Measurements from ENCODE around the gene IL1RAPL1.
"Not testable (repeated sequence)": the region's sequence is repeated elsewhere in the genome, so short reads cannot be mapped to it uniquely, and the experiment has no call there.

IL1RAPL1 gene

GRCh38 chrX:28988246-28988645 is 401.0 kb downstream of the IL1RAPL1 start:
- DNase-seq: no peak

- peak; percentile 34 for DNase-seq
Measured at GRCh38 chrX:28997706-28998463, 410.6 kb downstream of the IL1RAPL1 start.

- no peak for DNase-seq
Measured at GRCh38 chrX:28998609-28999135, 411.4 kb downstream of the IL1RAPL1 start.

- no peak for DNase-seq
Measured at GRCh38 chrX:29012867-29013266, 425.6 kb downstream of the IL1RAPL1 start.

- no peak for DNase-seq
Measured at GRCh38 chrX:29023207-29023606, 436.0 kb downstream of the IL1RAPL1 start.

GRCh38 chrX:29024871-29025270 is 437.6 kb downstream of the IL1RAPL1 start:
- DNase-seq: no peak

- DNase-seq: no peak
Measured at GRCh38 chrX:29039501-29039900, 452.3 kb downstream of the IL1RAPL1 start.

GRCh38 chrX:29040160-29040559 is 452.9 kb downstream of the IL1RAPL1 start:
- DNase-seq: no peak

GRCh38 chrX:29042341-29042740 is 455.1 kb downstream of the IL1RAPL1 start:
- DNase-seq: no peak

GRCh38 chrX:29043746-29044145 is 456.5 kb downstream of the IL1RAPL1 start:
- DNase-seq: no peak

- no peak for DNase-seq
Measured at GRCh38 chrX:29044423-29045184, 457.4 kb downstream of the IL1RAPL1 start.

GRCh38 chrX:29065477-29065876 is 478.2 kb downstream of the IL1RAPL1 start:
- no peak for DNase-seq

- no peak for DNase-seq
Measured at GRCh38 chrX:29066516-29066915, 479.3 kb downstream of the IL1RAPL1 start.

- no peak for DNase-seq
Measured at GRCh38 chrX:29067351-29067750, 480.1 kb downstream of the IL1RAPL1 start.

GRCh38 chrX:29071525-29072320 is 484.5 kb downstream of the IL1RAPL1 start:
- DNase-seq: no peak

- no peak for DNase-seq
Measured at GRCh38 chrX:29082558-29082957, 495.3 kb downstream of the IL1RAPL1 start.

GRCh38 chrX:29083823-29084222 is 496.6 kb downstream of the IL1RAPL1 start:
- DNase-seq: no peak

GRCh38 chrX:29090811-29091210 is 503.6 kb downstream of the IL1RAPL1 start:
- no peak for DNase-seq

- DNase-seq: no peak
Measured at GRCh38 chrX:29107231-29107630, 520.0 kb downstream of the IL1RAPL1 start.

- DNase-seq: no peak
Measured at GRCh38 chrX:29110041-29110440, 522.8 kb downstream of the IL1RAPL1 start.

- DNase-seq: no peak
Measured at GRCh38 chrX:29113221-29113620, 526.0 kb downstream of the IL1RAPL1 start.

GRCh38 chrX:29122817-29123216 is 535.6 kb downstream of the IL1RAPL1 start:
- DNase-seq: not testable (repeated sequence)

GRCh38 chrX:29130905-29131304 is 543.7 kb downstream of the IL1RAPL1 start:
- no peak for DNase-seq

Data from femur (tissue), 1 donor.